ENCODE measurements around the gene TNFRSF12A. TPM values are rescaled to one million over a fixed set of nuclear protein-coding genes. Genes with fewer than 3 reads are reported as not detected.

TNFRSF12A gene
- total RNA-seq, 1 donor from 2014 or later = 14.3 TPM

GRCh38 chr16:3013491-3013951 lies 6.6 kb upstream of the TNFRSF12A start:
- H3K9me3 Mint-ChIP-seq = no peaks in the 10 kb centered on the region
- Histone ChIP-seq H3K4me1 (peaks cover 28% of the 10 kb centered on the region), H3K27ac (no peak overlapping the region), H3K36me3 (no peaks in the 10 kb centered on the region), H3F3A (ENCODE audit: low read depth) (peaks cover 44% of the 10 kb centered on the region), H3K9me3 (ENCODE audit: low read depth) (no peaks in the 10 kb centered on the region), H3K4me3 (no peak overlapping the region), H4K20me1 (ENCODE audit: low read depth) (peaks cover 41% of the 10 kb centered on the region), H3K9ac (no peak overlapping the region), H3K4me2 (no peak overlapping the region), H2AFZ (replicated peaks) (no peak overlapping the region), H3K79me2 (ENCODE audit: low read depth) (peaks cover 22% of the 10 kb centered on the region), H3K27me3 (peaks cover 58% of the 10 kb centered on the region)
- no peak overlapping the region for H3K27ac Mint-ChIP-seq
- H3K4me1 Mint-ChIP-seq = peaks cover 36% of the 10 kb centered on the region
- peaks cover 2% of the 10 kb centered on the region for H3K36me3 Mint-ChIP-seq
- no peak overlapping the region for H3K4me3 Mint-ChIP-seq
- peaks cover 23% of the 10 kb centered on the region for H3K27me3 Mint-ChIP-seq (ENCODE audit: insufficient read depth, low read depth)
- DNase-seq (ENCODE audit: low spot score) = no peak
- TF ChIP-seq EZH2phosphoT487 (IDR thresholded peaks at IDR 0.05) (no peak), EZH2 (IDR thresholded peaks at IDR 0.05) (no peak)
- TF ChIP-seq, protein P1, sequence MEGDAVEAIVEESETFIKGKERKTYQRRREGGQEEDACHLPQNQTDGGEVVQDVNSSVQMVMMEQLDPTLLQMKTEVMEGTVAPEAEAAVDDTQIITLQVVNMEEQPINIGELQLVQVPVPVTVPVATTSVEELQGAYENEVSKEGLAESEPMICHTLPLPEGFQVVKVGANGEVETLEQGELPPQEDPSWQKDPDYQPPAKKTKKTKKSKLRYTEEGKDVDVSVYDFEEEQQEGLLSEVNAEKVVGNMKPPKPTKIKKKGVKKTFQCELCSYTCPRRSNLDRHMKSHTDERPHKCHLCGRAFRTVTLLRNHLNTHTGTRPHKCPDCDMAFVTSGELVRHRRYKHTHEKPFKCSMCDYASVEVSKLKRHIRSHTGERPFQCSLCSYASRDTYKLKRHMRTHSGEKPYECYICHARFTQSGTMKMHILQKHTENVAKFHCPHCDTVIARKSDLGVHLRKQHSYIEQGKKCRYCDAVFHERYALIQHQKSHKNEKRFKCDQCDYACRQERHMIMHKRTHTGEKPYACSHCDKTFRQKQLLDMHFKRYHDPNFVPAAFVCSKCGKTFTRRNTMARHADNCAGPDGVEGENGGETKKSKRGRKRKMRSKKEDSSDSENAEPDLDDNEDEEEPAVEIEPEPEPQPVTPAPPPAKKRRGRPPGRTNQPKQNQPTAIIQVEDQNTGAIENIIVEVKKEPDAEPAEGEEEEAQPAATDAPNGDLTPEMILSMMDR (IDR thresholded peaks at IDR 0.05) = no peak

DNA sequence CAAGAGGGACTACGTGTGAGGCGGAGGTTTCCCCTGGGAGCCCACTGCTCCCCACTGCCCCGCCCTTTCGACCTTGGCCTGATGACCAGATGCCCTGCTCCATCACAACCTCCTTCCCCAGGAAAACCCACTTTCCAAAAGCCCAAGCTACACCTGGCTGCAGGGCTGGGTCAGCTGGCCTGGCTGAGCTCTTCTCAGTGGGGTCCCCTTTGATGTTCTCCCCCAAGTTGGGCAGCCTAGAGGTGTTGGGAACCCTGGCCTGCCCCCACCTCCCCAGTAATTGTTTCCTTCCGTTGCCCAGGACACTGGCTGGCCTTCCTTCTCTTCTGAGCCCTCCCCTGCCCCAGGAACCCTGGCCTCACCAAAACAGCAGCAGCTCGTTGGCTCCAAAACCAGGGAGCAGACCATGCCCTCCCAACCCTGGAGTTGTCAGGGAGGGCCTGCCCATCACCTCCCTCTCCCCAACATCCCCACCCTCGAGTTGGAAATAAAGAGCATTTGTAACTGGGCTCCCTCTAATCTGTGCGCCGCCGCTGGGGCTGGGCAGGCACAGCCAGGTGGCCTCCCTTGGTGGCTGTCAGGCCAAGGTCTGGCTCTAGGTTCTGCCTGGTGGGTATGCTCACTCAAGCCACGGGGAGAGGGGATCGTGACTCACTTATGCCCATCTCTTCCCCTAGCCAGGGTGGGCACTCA lies 6.0 kb upstream of the TNFRSF12A start:
- H3K9me3 Mint-ChIP-seq = no peaks in the 10 kb centered on the region
- H3F3A ChIP-seq (ENCODE audit: low read depth) = peaks cover 44% of the 10 kb centered on the region
- no peak overlapping the region for H3K4me3 ChIP-seq
- peaks cover 35% of the 10 kb centered on the region for H3K4me1 Mint-ChIP-seq
- no peak overlapping the region for H2AFZ ChIP-seq (replicated peaks)
- H3K79me2 ChIP-seq (ENCODE audit: low read depth) = peaks cover 22% of the 10 kb centered on the region
- DNase-seq (ENCODE audit: low spot score) = no peak
- no peak overlapping the region for H3K4me3 Mint-ChIP-seq
- no peaks in the 10 kb centered on the region for H3K9me3 ChIP-seq (ENCODE audit: low read depth)
- H3K4me1 ChIP-seq = peaks cover 24% of the 10 kb centered on the region
- peaks cover 2% of the 10 kb centered on the region for H3K36me3 Mint-ChIP-seq
- H3K27me3 Mint-ChIP-seq (ENCODE audit: insufficient read depth, low read depth) = peaks cover 27% of the 10 kb centered on the region
- H3K4me2 ChIP-seq = no peak overlapping the region
- H3K27ac ChIP-seq = no peak overlapping the region
- no peak overlapping the region for H3K9ac ChIP-seq
- H3K36me3 ChIP-seq = no peaks in the 10 kb centered on the region
- peaks cover 52% of the 10 kb centered on the region for H3K27me3 ChIP-seq
- TF ChIP-seq EZH2phosphoT487 (IDR thresholded peaks at IDR 0.05) (no peak), EZH2 (IDR thresholded peaks at IDR 0.05) (no peak)
- TF ChIP-seq, protein P1 (IDR thresholded peaks at IDR 0.05) = no peak
- H4K20me1 ChIP-seq (ENCODE audit: low read depth) = peaks cover 41% of the 10 kb centered on the region
- no peak overlapping the region for H3K27ac Mint-ChIP-seq

DNA sequence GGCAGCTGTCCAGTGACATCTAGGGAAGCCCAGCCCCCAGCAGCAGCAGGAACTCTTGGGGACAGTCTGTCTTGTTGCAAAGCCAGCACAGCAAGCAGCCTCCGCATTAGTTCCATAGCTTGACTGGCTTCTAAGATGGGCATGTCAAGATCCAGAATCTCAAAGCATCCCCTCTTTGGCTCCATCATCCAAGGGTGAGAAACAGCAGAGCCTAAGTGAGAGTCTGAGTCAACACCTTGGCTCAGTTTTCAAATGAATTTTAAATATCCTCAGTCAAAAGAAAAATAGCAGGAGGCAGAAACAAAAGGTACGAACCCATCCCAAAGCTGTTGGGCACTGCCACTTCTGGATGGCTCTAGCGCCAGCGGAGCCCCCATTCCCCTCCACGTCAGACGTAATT lies 5.2 kb upstream of the TNFRSF12A start:
- Mint-ChIP-seq H3K4me1 (peaks cover 38% of the 10 kb centered on the region), H3K27me3 (ENCODE audit: insufficient read depth, low read depth) (peaks cover 33% of the 10 kb centered on the region), H3K9me3 (no peaks in the 10 kb centered on the region), H3K27ac (no peak overlapping the region), H3K36me3 (peaks cover 2% of the 10 kb centered on the region), H3K4me3 (no peak overlapping the region)
- Histone ChIP-seq H3K79me2 (ENCODE audit: low read depth) (peaks cover 22% of the 10 kb centered on the region), H3F3A (ENCODE audit: low read depth) (peaks cover 44% of the 10 kb centered on the region), H3K27ac (no peak overlapping the region), H3K4me1 (peaks cover 19% of the 10 kb centered on the region), H3K36me3 (no peaks in the 10 kb centered on the region), H3K9ac (no peak overlapping the region), H4K20me1 (ENCODE audit: low read depth) (peaks cover 41% of the 10 kb centered on the region), H3K4me2 (no peak overlapping the region), H3K9me3 (ENCODE audit: low read depth) (no peaks in the 10 kb centered on the region), H3K4me3 (no peak overlapping the region), H3K27me3 (peaks cover 53% of the 10 kb centered on the region), H2AFZ (replicated peaks) (no peak overlapping the region)
- no peak for DNase-seq (ENCODE audit: low spot score)
- no peak for TF ChIP-seq EZH2phosphoT487 (IDR thresholded peaks at IDR 0.05)
- TF ChIP-seq EZH2 (IDR thresholded peaks at IDR 0.05) = no peak
- TF ChIP-seq, protein P1 (IDR thresholded peaks at IDR 0.05) = no peak
